Trophoblast cell (in vitro differentiated cells and primary cell): ENCODE data around the gene CLCN3.

ENCODE experiments used
- DNase-seq, 2 donors: peaks; one replicate each; pipeline ENCODE4 v3.0.0-alpha.2; 2016
- H2AFZ ChIP-seq: 2 replicates; pipeline ENCODE4 v1.6.1; 2013; ENCODE audit warnings: low read length, moderate library complexity, mild to moderate bottlenecking; ENCODE audit not compliant: insufficient read depth, poor library complexity
- H2AK5ac ChIP-seq: 2 replicates; pipeline ENCODE4 v1.6.1; 2013; ENCODE audit warnings: mild to moderate bottlenecking, low read length
- H2BK120ac ChIP-seq: 2 replicates; pipeline ENCODE4 v1.6.1; 2013; ENCODE audit warnings: low read length, mild to moderate bottlenecking, moderate library complexity; ENCODE audit not compliant: insufficient read depth, poor library complexity
- H2BK12ac ChIP-seq: 2 replicates; pipeline ENCODE4 v1.6.1; 2013; ENCODE audit warnings: mild to moderate bottlenecking, low read length, moderate library complexity
- H2BK5ac ChIP-seq: 2 replicates; pipeline ENCODE4 v1.6.1; 2013; ENCODE audit warnings: low read length, low read depth, moderate library complexity, mild to moderate bottlenecking; ENCODE audit not compliant: poor library complexity
- H3K14ac ChIP-seq: 2 replicates; pipeline ENCODE4 v1.6.1; 2013; ENCODE audit warnings: mild to moderate bottlenecking, low read length
- H3K18ac ChIP-seq: 2 replicates; pipeline ENCODE4 v1.6.1; 2013; ENCODE audit warnings: mild to moderate bottlenecking, low read length
- H3K23ac ChIP-seq: 2 replicates; pipeline ENCODE4 v1.6.1; 2013; ENCODE audit warnings: low read length
- H3K27ac ChIP-seq: 2 replicates; pipeline ENCODE4 v1.5.1; 2013; ENCODE audit warnings: low read depth, mild to moderate bottlenecking, inconsistent platforms, low read length, moderate library complexity
- H3K27me3 ChIP-seq: 2 replicates; pipeline ENCODE4 v1.6.1; 2013; ENCODE audit warnings: inconsistent platforms, mild to moderate bottlenecking, low read length, moderate library complexity; ENCODE audit not compliant: insufficient read depth
- H3K36me3 ChIP-seq, 2 experiments: 1 replicate in 1 of 2; 2 replicates in 1 of 2; pipeline ENCODE4 v1.6.1; 2013; ENCODE audit warnings: low read length in 2 of 2, mild to moderate bottlenecking in 2 of 2, moderate library complexity in 1 of 2; ENCODE audit not compliant: insufficient read depth in 2 of 2, control insufficient read depth in 1 of 2
- H3K4ac ChIP-seq: 2 replicates; pipeline ENCODE4 v1.6.1; 2013; ENCODE audit warnings: low read depth, mild to moderate bottlenecking, low read length, moderate library complexity
- H3K4me1 ChIP-seq, 2 experiments: 1 replicate in 1 of 2; 2 replicates in 1 of 2; pipeline ENCODE4 v1.6.1; 2013; ENCODE audit warnings: low read length in 2 of 2, mild to moderate bottlenecking in 2 of 2, moderate library complexity in 1 of 2; ENCODE audit not compliant: insufficient read depth in 2 of 2, control insufficient read depth in 1 of 2
- H3K4me2 ChIP-seq: 2 replicates; pipeline ENCODE4 v1.6.1; 2013; ENCODE audit warnings: inconsistent platforms, mild to moderate bottlenecking, low read length, moderate library complexity
- H3K4me3 ChIP-seq: 2 replicates; pipeline ENCODE4 v1.5.1; 2013; ENCODE audit warnings: mild to moderate bottlenecking, low read depth, low read length, inconsistent platforms
- H3K79me1 ChIP-seq: one replicate; pipeline ENCODE4 v1.6.1; 2013; ENCODE audit warnings: low read length
- H3K79me2 ChIP-seq: 2 replicates; pipeline ENCODE4 v1.6.1; 2013; ENCODE audit warnings: low read length, mild to moderate bottlenecking; ENCODE audit not compliant: control insufficient read depth, insufficient read depth, poor library complexity
- H3K9ac ChIP-seq: 2 replicates; pipeline ENCODE4 v1.6.1; 2013; ENCODE audit warnings: mild to moderate bottlenecking, low read length
- H3K9me3 ChIP-seq: 2 replicates; pipeline ENCODE4 v1.6.1; 2013; ENCODE audit warnings: low read depth, mild to moderate bottlenecking, control low read depth, inconsistent platforms, low read length; ENCODE audit not compliant: insufficient read depth
- H4K12ac ChIP-seq: 2 replicates; pipeline ENCODE4 v1.6.1; 2013; ENCODE audit warnings: low read depth, mild to moderate bottlenecking, low read length, moderate library complexity
- H4K8ac ChIP-seq: 2 replicates; pipeline ENCODE4 v1.6.1; 2013; ENCODE audit warnings: low read depth, mild to moderate bottlenecking, low read length, moderate library complexity
- H4K91ac ChIP-seq: one replicate; pipeline ENCODE4 v1.6.1; 2013; ENCODE audit warnings: low read depth, mild to moderate bottlenecking, low read length, moderate library complexity
- WGBS: extraction: QIAGEN DNeasy Blood & Tissue Kit; methylation state at CpG from one replicate; pipeline ENCODE4 v1.1.7; 2013; ENCODE audit warnings: missing lambda C conversion rate; ENCODE audit not compliant: insufficient read length, insufficient coverage; ENCODE audit errors: extremely low coverage; 5-methylcytosine and 5-hydroxymethylcytosine counted together

Gene CLCN3

DNA sequence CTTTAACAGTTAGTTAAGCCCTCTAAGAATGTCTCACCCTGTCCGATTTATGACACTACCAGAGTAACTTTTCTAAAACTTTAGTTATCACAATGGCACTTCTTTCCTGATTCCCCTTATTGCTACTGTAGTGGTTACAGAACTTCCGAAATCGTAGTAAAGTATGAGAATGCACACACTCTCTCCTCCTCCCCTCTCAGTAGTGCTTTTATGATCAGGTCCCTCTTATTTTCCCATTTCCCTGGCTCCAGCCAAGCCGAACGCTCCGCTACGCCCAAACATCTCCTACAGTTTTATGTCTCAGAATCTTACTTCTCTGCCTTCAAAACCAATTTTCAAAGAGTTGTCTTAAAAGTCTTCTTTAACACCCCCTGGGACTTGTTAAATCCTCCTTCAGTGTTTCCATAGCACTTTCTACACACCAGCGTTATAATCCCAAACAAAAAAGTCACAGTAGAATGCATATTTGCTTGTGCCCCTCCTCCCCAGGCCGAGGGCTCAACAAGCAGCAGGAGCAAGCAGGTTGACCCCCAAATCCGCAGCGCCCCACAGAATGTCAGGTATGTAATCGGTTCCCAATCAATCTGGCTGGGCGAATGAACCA, 136.7 kb downstream of the CLCN3 start:
- WGBS: no CpG with 5 or more reads among the region's 13 CpGs
- Histone ChIP-seq H3K79me1 (peaks cover 5% of the 10 kb centered on the region), H3K4ac (peak overlapping the region; percentile 67), H4K8ac (peak overlapping the region; percentile 89), H3K79me2 (peaks cover 4% of the 10 kb centered on the region), H3K18ac (peak overlapping the region; percentile 92), H4K91ac (peak overlapping the region; percentile 81), H3K9ac (peak overlapping the region; percentile 91), H3K23ac (no peak overlapping the region), H3K27ac (peak overlapping the region; percentile 75), H2AFZ (peak overlapping the region; percentile 98), H2BK120ac (peak overlapping the region; percentile 81), H3K4me2 (peak overlapping the region; percentile 72), H2BK5ac (peak overlapping the region; percentile 91), H3K27me3 (no peaks in the 10 kb centered on the region), H3K9me3 (no peaks in the 10 kb centered on the region), H3K4me1 (peaks cover 0 to 3% of the 10 kb centered on the region in 2 experiments), H2AK5ac (peak overlapping the region; percentile 53), H2BK12ac (no peak overlapping the region), H3K36me3 (peaks cover 0 to 3% of the 10 kb centered on the region in 2 experiments), H3K4me3 (peak overlapping the region; percentile 91), H4K12ac (peak overlapping the region; percentile 83), H3K14ac (peak overlapping the region; percentile 96)
- DNase-seq: no peak

DNA sequence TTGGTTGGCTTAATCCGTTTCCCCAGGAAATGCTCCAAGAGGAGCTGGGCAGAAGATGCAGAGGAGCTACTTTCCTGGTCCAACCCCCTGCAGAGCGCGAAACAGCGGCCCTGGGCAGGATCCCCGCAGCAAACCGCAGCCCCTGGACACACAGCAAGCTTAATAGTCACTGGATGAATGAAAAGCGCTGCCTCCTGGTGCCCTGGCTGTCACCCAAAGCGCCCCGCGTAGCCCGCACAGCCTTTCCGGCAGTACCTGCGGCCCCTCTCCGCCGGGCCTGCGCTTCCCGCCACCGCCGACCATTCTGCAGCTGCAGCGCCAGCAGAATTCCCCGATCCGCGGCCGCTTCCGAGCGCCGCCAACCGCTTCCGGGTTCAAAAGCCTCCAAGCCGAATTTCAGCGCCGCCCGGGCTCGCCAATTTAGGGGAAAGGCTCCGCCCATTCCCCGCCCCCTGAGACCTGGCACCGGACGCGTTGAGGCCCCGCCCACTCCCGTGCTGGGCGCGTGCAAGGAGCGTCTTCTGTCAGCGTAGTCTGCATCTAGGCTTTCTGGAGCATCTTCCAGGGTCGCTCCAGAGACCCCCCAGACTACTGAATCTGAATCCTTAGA, 137.3 kb downstream of the CLCN3 start, which contains the start of gene HPF1:
TSS of gene HPF1 (minus strand) at position 370 of the 610 bp plus-strand sequence. CDS start at position 303, 67 bp downstream.
- H3K9me3 ChIP-seq: no peaks in the 10 kb centered on the region
- H3K27me3 ChIP-seq: no peaks in the 10 kb centered on the region
- H4K12ac ChIP-seq: peak within 1 kb of the TSS; percentile 83
- H3K9ac ChIP-seq: peak within 1 kb of the TSS; percentile 91
- peak within 1 kb of the TSS; percentile 89 for H4K8ac ChIP-seq
- peak within 1 kb of the TSS; percentile 98 for H2AFZ ChIP-seq
- H3K4me1 ChIP-seq: peaks cover 0 to 3% of the 10 kb centered on the region in 2 experiments
- H2BK5ac ChIP-seq: peak within 1 kb of the TSS; percentile 91
- peaks cover 5% of the 10 kb centered on the region for H3K79me1 ChIP-seq
- peak within 1 kb of the TSS; percentile 75 for H3K27ac ChIP-seq
- H2BK120ac ChIP-seq: peak within 1 kb of the TSS; percentile 81
- peak within 1 kb of the TSS; percentile 92 for H3K18ac ChIP-seq
- WGBS: no CpG with 5 or more reads among the region's 46 CpGs
- H4K91ac ChIP-seq: peak within 1 kb of the TSS; percentile 81
- peak within 1 kb of the TSS; percentile 96 for H3K14ac ChIP-seq
- H3K4me2 ChIP-seq: peak within 1 kb of the TSS; percentile 72
- peak within 1 kb of the TSS; percentile 53 for H2AK5ac ChIP-seq
- DNase-seq: peak; percentile 97 to 99
- peaks cover 4% of the 10 kb centered on the region for H3K79me2 ChIP-seq
- H3K23ac ChIP-seq: no peak within 1 kb of the TSS
- H2BK12ac ChIP-seq: peak within 1 kb of the TSS; percentile 8
- peak within 1 kb of the TSS; percentile 67 for H3K4ac ChIP-seq
- H3K4me3 ChIP-seq: peak within 1 kb of the TSS; percentile 91
- H3K36me3 ChIP-seq: peaks cover 0 to 3% of the 10 kb centered on the region in 2 experiments

DNA sequence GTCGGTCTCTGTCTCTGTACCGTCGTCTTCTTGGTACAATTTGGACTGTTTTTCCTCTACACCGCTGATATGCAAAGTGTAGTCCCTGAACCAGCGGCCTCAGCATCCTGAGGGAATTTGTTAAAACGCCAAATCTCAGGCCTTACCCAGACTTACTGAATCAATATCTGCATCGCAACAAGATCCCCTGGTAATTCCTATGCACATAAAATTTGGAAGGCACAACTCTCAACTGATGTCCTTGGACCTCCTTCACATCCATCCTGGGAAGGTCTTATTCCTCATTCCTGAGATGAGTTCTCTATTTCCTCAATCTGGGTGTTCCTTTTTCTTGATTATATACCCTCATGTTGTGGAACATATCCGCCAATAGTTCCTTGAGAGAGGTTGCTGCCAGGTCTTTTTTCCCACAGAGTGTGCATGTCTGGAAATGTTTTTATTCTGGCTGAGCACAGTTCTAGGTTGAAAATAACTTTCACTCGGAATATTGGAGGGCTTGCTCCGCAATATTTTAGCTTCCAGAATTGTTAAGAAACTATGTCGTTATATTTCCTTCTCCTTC, 138.1 kb downstream of the CLCN3 start:
- Histone ChIP-seq H3K9me3 (no peaks in the 10 kb centered on the region), H2AFZ (no peak overlapping the region), H3K18ac (no peak overlapping the region), H3K79me2 (peaks cover 4% of the 10 kb centered on the region), H3K27ac (no peak overlapping the region), H4K91ac (no peak overlapping the region), H3K4me3 (no peak overlapping the region), H2BK12ac (no peak overlapping the region), H3K4me1 (peaks cover 0 to 3% of the 10 kb centered on the region in 2 experiments), H4K8ac (no peak overlapping the region), H3K14ac (no peak overlapping the region), H3K9ac (no peak overlapping the region), H3K4ac (no peak overlapping the region), H3K36me3 (no peaks in the 10 kb centered on the region), H2AK5ac (no peak overlapping the region), H3K4me2 (peak overlapping the region; percentile 72), H2BK120ac (no peak overlapping the region), H4K12ac (no peak overlapping the region), H2BK5ac (no peak overlapping the region), H3K27me3 (no peaks in the 10 kb centered on the region), H3K79me1 (peaks cover 5% of the 10 kb centered on the region), H3K23ac (no peak overlapping the region)
- WGBS: no CpG with 5 or more reads among the region's 11 CpGs
- no peak for DNase-seq

GRCh38 chr4:169761846-169762245, 141.5 kb downstream of the CLCN3 start:
- Histone ChIP-seq H4K12ac (no peak overlapping the region), H3K79me1 (peaks cover 5% of the 10 kb centered on the region), H3K36me3 (no peaks in the 10 kb centered on the region), H3K18ac (no peak overlapping the region), H3K9ac (no peak overlapping the region), H3K27ac (no peak overlapping the region), H3K23ac (no peak overlapping the region), H2BK5ac (no peak overlapping the region), H3K79me2 (peaks cover 4% of the 10 kb centered on the region), H3K9me3 (no peaks in the 10 kb centered on the region), H4K8ac (no peak overlapping the region), H2BK12ac (no peak overlapping the region), H2AK5ac (no peak overlapping the region), H3K27me3 (no peaks in the 10 kb centered on the region), H2AFZ (no peak overlapping the region), H3K4me3 (no peak overlapping the region), H3K14ac (no peak overlapping the region), H3K4me2 (no peak overlapping the region), H3K4ac (no peak overlapping the region), H3K4me1 (peaks cover 0 to under 1% of the 10 kb centered on the region in 2 experiments), H2BK120ac (no peak overlapping the region), H4K91ac (no peak overlapping the region)
- no peak for DNase-seq
- WGBS: no CpG with 5 or more reads among the region's 4 CpGs
